Type B pancreatic cell (in vitro differentiated cells): ENCODE data around the gene ATP12A. TPM values are rescaled to one million over a fixed set of nuclear protein-coding genes. Genes with fewer than 3 reads are reported as not detected.

Experiments used
- DNase-seq: peaks from one replicate; pipeline ENCODE4 v3.0.0; 2021; ENCODE audit warnings: mixed read lengths; ENCODE audit not compliant: unreplicated experiment; ENCODE audit errors: extremely low spot score
- H3K27ac Mint-ChIP-seq: 2 replicates; pipeline ENCODE4 v1.8.0; 2021; ENCODE audit warnings: mild to moderate bottlenecking, mixed read lengths
- H3K27me3 Mint-ChIP-seq: 2 replicates; pipeline ENCODE4 v1.8.0; 2021; ENCODE audit warnings: mixed read lengths
- H3K36me3 Mint-ChIP-seq: 2 replicates; pipeline ENCODE4 v1.8.0; 2021; ENCODE audit warnings: mixed read lengths
- H3K4me1 Mint-ChIP-seq: one replicate; pipeline ENCODE4 v1.8.0; 2021; ENCODE audit warnings: mixed read lengths; ENCODE audit not compliant: unreplicated experiment
- H3K4me3 Mint-ChIP-seq: 2 replicates; pipeline ENCODE4 v1.8.0; 2021; ENCODE audit warnings: mild to moderate bottlenecking, mixed read lengths
- H3K9me3 Mint-ChIP-seq: 2 replicates; pipeline ENCODE4 v1.8.0; 2021; ENCODE audit warnings: mixed read lengths
- total RNA-seq: library from RNA; stranded (reverse); gene quantifications from 2 replicates; pipeline ENCODE4 v1.2.1, GENCODE V29; 2021; ENCODE audit warnings: low replicate concordance
- TF ChIP-seq, protein P1 (sequence below): fragments of 200-600 bp; sonication (generic); conservative IDR thresholded peaks from 2 replicates; pipeline ENCODE4 v1.5.0; 2021; ENCODE audit warnings: antibody characterized with exemption, mild to moderate bottlenecking

The ATP12A gene
- total RNA-seq, 1 donor from 2014 or later = 19.0 TPM

DNA sequence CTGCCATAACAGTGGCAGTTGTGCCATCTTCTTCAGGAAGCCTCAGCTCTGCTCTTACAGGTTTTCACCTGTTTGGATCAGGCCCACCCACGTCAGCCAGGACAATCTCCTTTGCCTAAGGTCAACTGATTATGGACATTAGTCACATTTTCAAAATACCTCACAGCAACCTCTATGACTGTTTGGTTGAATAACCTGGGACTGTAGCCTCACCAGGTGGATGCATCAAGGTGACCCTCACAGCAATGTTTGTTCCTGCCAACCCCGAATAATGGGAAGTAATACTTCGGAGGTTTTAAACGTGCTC lies 17.2 kb upstream of the ATP12A start:
- H3K4me3 Mint-ChIP-seq = no peak overlapping the region
- no peak overlapping the region for H3K27ac Mint-ChIP-seq
- H3K4me1 Mint-ChIP-seq = no peaks in the 10 kb centered on the region
- no peaks in the 10 kb centered on the region for H3K9me3 Mint-ChIP-seq
- H3K36me3 Mint-ChIP-seq = no peaks in the 10 kb centered on the region
- DNase-seq = no peak
- H3K27me3 Mint-ChIP-seq = no peaks in the 10 kb centered on the region
- TF ChIP-seq, protein P1, sequence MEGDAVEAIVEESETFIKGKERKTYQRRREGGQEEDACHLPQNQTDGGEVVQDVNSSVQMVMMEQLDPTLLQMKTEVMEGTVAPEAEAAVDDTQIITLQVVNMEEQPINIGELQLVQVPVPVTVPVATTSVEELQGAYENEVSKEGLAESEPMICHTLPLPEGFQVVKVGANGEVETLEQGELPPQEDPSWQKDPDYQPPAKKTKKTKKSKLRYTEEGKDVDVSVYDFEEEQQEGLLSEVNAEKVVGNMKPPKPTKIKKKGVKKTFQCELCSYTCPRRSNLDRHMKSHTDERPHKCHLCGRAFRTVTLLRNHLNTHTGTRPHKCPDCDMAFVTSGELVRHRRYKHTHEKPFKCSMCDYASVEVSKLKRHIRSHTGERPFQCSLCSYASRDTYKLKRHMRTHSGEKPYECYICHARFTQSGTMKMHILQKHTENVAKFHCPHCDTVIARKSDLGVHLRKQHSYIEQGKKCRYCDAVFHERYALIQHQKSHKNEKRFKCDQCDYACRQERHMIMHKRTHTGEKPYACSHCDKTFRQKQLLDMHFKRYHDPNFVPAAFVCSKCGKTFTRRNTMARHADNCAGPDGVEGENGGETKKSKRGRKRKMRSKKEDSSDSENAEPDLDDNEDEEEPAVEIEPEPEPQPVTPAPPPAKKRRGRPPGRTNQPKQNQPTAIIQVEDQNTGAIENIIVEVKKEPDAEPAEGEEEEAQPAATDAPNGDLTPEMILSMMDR = no peak

DNA sequence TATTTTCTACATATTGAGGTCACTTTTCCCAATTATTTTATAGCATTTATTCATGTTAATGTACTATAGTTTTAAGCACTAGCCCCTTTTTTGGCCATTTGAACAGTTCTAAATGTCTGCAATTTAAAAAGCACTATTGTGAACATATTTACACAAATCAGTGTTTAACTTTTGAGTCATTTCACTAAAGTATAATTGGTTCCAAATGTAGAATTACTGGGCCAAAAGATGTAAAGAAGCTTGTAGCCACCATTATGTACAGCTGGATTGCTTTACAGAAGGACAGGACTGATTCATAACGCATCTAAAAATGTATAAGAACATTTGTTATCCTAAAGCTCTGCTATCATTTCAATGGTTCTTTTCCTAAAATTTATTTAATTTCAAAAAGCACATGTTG lies 16.6 kb upstream of the ATP12A start:
- H3K27ac Mint-ChIP-seq = no peak overlapping the region
- TF ChIP-seq, protein P1 = no peak
- H3K36me3 Mint-ChIP-seq = no peaks in the 10 kb centered on the region
- H3K4me1 Mint-ChIP-seq = no peaks in the 10 kb centered on the region
- DNase-seq = no peak
- H3K27me3 Mint-ChIP-seq = no peaks in the 10 kb centered on the region
- H3K4me3 Mint-ChIP-seq = no peak overlapping the region
- H3K9me3 Mint-ChIP-seq = no peaks in the 10 kb centered on the region

DNA sequence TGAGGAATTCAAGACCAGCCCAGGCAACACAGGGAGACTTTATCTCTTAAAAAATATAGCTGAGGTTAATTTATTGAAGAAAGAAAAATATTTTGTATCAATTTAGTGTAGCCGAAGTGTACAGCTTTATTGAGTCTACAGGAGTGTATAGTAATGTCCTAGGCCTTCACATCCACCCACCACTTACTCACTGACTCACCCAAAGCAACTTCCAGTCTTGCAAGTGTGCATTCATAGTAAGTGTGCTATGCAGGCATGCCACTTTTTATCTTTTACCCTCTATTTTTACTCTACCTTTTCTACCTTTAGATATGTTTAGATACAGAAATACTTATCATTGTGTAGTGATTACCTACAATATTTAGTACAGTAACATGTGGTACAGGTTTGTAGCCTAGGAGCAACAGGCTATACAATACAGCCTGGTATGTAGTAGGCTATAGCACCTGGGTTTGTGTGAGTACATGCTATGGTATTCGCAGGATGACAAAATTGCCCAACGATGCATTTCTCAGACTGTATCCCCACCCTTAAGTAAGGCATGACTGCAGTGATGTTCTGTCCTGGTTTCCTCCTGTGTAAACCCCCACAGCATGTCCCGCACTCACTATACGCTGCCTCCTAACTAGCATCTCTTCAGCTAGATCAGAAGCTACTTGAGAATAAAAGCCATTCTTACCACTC lies 15.3 kb upstream of the ATP12A start:
- H3K9me3 Mint-ChIP-seq = no peaks in the 10 kb centered on the region
- peak overlapping the region; percentile 87 for H3K27ac Mint-ChIP-seq
- no peaks in the 10 kb centered on the region for H3K27me3 Mint-ChIP-seq
- no peak for DNase-seq
- TF ChIP-seq, protein P1 = no peak
- no peaks in the 10 kb centered on the region for H3K36me3 Mint-ChIP-seq
- no peaks in the 10 kb centered on the region for H3K4me1 Mint-ChIP-seq
- H3K4me3 Mint-ChIP-seq = no peak overlapping the region

DNA sequence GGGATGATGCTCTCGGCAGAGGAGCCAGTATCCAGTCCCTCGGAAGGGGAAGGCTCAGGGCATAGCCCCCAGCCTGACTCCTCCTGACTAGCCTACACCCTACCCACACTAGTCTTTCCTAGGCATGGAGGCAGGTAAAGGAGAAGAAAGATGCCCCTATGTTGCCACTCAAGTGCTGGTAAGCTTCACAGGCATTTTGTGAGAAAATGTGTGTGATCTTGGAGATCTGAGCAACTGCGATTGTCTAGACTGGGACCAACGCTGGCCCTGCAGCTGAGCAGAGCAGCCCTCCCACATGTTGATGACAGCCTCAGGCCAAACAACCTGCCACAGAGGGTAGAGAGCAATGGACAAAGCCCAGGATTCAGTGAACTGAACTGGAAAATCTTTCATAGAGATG lies 11.7 kb upstream of the ATP12A start:
- TF ChIP-seq, protein P1 = no peak
- H3K27me3 Mint-ChIP-seq = no peaks in the 10 kb centered on the region
- H3K27ac Mint-ChIP-seq = peak overlapping the region; percentile 88
- peaks cover 29% of the 10 kb centered on the region for H3K4me1 Mint-ChIP-seq
- H3K9me3 Mint-ChIP-seq = no peaks in the 10 kb centered on the region
- no peak for DNase-seq
- no peak overlapping the region for H3K4me3 Mint-ChIP-seq
- H3K36me3 Mint-ChIP-seq = no peaks in the 10 kb centered on the region

DNA sequence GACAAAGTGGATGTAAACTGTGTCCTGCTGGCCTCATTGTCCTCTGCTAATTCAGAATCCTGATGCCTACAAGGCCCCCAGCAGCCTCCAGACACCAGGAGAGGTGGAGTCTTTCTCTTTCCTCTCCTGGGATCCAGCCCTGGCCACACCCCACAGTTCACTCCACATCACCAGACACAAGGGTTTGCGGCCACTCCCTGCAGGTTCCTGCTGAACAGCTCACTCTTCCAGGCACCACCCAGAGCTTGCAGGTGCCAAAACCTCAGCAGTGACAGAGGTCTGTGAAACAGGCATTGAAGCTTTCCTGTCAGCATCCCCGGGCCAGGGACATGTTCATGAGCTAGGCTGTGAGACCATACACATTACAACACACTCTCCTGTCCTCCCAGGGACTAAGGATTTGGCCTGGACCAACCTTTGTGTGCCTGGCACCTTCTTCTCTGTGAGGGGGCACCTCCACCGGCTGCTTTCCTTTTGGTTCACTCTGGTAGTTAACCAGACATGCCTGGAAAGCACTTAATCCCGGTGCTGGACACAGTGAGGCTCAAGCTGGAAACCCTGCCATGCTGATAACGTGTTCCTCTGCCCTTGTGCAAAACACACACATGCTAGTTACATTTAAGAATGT lies 11.1 kb upstream of the ATP12A start:
- Mint-ChIP-seq H3K36me3 (no peaks in the 10 kb centered on the region), H3K27me3 (no peaks in the 10 kb centered on the region), H3K9me3 (no peaks in the 10 kb centered on the region), H3K27ac (peak overlapping the region; percentile 88), H3K4me3 (no peak overlapping the region), H3K4me1 (peaks cover 29% of the 10 kb centered on the region)
- no peak for DNase-seq
- TF ChIP-seq, protein P1 = no peak
